ENCODE measurements around the gene UBXN7. TPM values are rescaled to one million over a fixed set of nuclear protein-coding genes. Genes with fewer than 3 reads are reported as not detected.
"Not testable (repeated sequence)": the region's sequence is repeated elsewhere in the genome, so short reads cannot be mapped to it uniquely, and the experiment has no call there.

The UBXN7 gene
- total and polyA plus RNA-seq, 9 of the 15 experiments (the other 6 are each of a cell fraction or from before 2014, with no cell fraction given) = 3.5 to 44.6 (median 13.4) TPM

- 87% methylated on average over 3 of the region's 3 CpGs for WGBS (ENCODE audit: insufficient coverage, low coverage, missing lambda C conversion rate)
- H3K79me2 ChIP-seq (ENCODE audit: control insufficient read depth, insufficient read depth, low read length); H4K20me1 ChIP-seq (replicated peaks; ENCODE audit: control insufficient read depth, insufficient read depth, low read length); H3K9me3 ChIP-seq (replicated peaks; ENCODE audit: control insufficient read depth, insufficient read depth, low read depth, low read length); H3K9ac ChIP-seq (ENCODE audit: insufficient read depth in 1 of 2, low read depth in 2 of 2, low read length in 2 of 2); DNase-seq (ENCODE audit: extremely low read depth in 1 of 4, low spot score in 3 of 4); H3K27me3 ChIP-seq (ENCODE audit: control insufficient read depth in 2 of 2, insufficient read depth in 2 of 2, low read length in 2 of 2); POLR2A ChIA-PET; H3K9me1 ChIP-seq (ENCODE audit: control insufficient read depth, insufficient read depth, low read length); H3K4me1 ChIP-seq (replicated peaks in 1 of 2; ENCODE audit: control insufficient read depth in 2 of 2, insufficient read depth in 2 of 2, low read length in 2 of 2); CTCF ChIA-PET (ENCODE audit: low intra/inter-chr PET ratio); intact Hi-C loops (cut with micrococcal nuclease); ATAC-seq; H3K27ac ChIP-seq (ENCODE audit: extremely low read depth, low read depth, low read length); FAIRE-seq; H3K4me2 ChIP-seq (ENCODE audit: insufficient read depth, low read length); H2AFZ ChIP-seq (ENCODE audit: low read depth, low read length); BruUV-seq (replicated peaks); H3K4me3 ChIP-seq; in situ Hi-C loops (cut with MboI): not testable (repeated sequence)
- 0 out of 2 replicates have a peak, but pooled peaks have one; percentile 53 for TF ChIP-seq TRIM28 (IDR thresholded peaks at IDR 0.05)
- H3K36me3 ChIP-seq (ENCODE audit: control insufficient read depth, insufficient read depth, low read length) = peaks cover 35% of the 10 kb centered on the region
Measured at GRCh38 chr3:196386797-196387196, 45.4 kb downstream of the UBXN7 start.

- DNase-seq (ENCODE audit: extremely low read depth in 1 of 4, low spot score in 3 of 4) = peak in 1 of 4 experiments; percentile 69
- H3K9me3 ChIP-seq (replicated peaks; ENCODE audit: control insufficient read depth, insufficient read depth, low read depth, low read length); H3K4me1 ChIP-seq (replicated peaks in 1 of 2; ENCODE audit: control insufficient read depth in 2 of 2, insufficient read depth in 2 of 2, low read length in 2 of 2); BruUV-seq (replicated peaks); ATAC-seq; H3K9me1 ChIP-seq (ENCODE audit: control insufficient read depth, insufficient read depth, low read length); POLR2A ChIA-PET; H3K79me2 ChIP-seq (ENCODE audit: control insufficient read depth, insufficient read depth, low read length); intact Hi-C loops (cut with micrococcal nuclease); CTCF ChIA-PET (ENCODE audit: low intra/inter-chr PET ratio); H3K4me3 ChIP-seq; H3K9ac ChIP-seq (ENCODE audit: insufficient read depth in 1 of 2, low read depth in 2 of 2, low read length in 2 of 2); H3K4me2 ChIP-seq (ENCODE audit: insufficient read depth, low read length); in situ Hi-C loops (cut with MboI); H3K27me3 ChIP-seq (ENCODE audit: control insufficient read depth in 2 of 2, insufficient read depth in 2 of 2, low read length in 2 of 2); FAIRE-seq; H2AFZ ChIP-seq (ENCODE audit: low read depth, low read length); H4K20me1 ChIP-seq (replicated peaks; ENCODE audit: control insufficient read depth, insufficient read depth, low read length): not testable (repeated sequence)
- peak overlapping the region; percentile 41; the same call in 1 of the 3 replicates for H3K27ac ChIP-seq (ENCODE audit: extremely low read depth, low read depth, low read length)
- WGBS (ENCODE audit: insufficient coverage, low coverage, missing lambda C conversion rate) = 8% methylated on average over 6 of the region's 6 CpGs
- H3K36me3 ChIP-seq (ENCODE audit: control insufficient read depth, insufficient read depth, low read length) = peaks cover 28% of the 10 kb centered on the region
- TF ChIP-seq ZNF592 (IDR thresholded peaks at IDR 0.05) (peak; percentile 78), MEIS2 (IDR thresholded peaks at IDR 0.05; ENCODE audit: partially characterized antibody) (peak; percentile 12), TFAP4 (CRISPR knock-in tag; IDR thresholded peaks at IDR 0.05; ENCODE audit: borderline replicate concordance) (peak; percentile 47; the same call in 1 of the 2 replicates), KLF16 (IDR thresholded peaks at IDR 0.05) (peak; percentile 56; the same call in 1 of the 2 replicates), MTA2 (IDR thresholded peaks at IDR 0.05; ENCODE audit: low read depth) (peak; percentile 44), MNT (conservative IDR thresholded peaks at IDR 0.05) (peak; percentile 39 to 70; a peak in 3 of 4 replicates), NFIC (IDR thresholded peaks at IDR 0.05) (peak; percentile 61)
Measured at GRCh38 chr3:196386034-196386433, 46.2 kb downstream of the UBXN7 start.

Data from K562 (cell line).